Activated effector memory CD4-positive, alpha-beta T cell treated with anti-CD3 and anti-CD28 coated beads, Interleukin-2, amount 50 U/mL, for 16 hours (primary cell): ENCODE measurements around the gene CHRNA7.
"Not testable (repeated sequence)": the region's sequence is repeated elsewhere in the genome, so short reads cannot be mapped to it uniquely, and the experiment has no call there.

Experiments
- DNase-seq: peaks from one replicate; pipeline ENCODE4 v3.0.0-alpha.2; 2020

CHRNA7 gene

DNA sequence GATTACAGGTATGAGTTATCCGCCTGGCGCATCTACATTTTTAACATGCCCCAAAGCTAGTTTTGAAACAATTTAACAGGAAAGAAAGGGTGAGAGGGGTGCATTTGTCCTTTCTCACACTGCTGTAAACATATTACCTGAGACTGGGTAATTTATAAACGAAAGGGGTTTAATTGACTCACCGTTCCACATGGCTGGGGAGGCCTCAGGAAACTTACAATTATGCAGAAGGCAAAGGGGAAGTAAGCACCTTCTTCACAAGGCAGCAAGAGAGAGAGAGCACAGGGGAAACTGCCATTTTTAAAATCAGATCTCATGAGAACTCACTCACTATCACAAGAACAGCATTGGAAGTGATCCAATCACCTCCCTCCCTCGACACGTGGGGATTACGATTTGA is 165.9 kb downstream of the CHRNA7 start:
- DNase-seq = not testable (repeated sequence)

DNA sequence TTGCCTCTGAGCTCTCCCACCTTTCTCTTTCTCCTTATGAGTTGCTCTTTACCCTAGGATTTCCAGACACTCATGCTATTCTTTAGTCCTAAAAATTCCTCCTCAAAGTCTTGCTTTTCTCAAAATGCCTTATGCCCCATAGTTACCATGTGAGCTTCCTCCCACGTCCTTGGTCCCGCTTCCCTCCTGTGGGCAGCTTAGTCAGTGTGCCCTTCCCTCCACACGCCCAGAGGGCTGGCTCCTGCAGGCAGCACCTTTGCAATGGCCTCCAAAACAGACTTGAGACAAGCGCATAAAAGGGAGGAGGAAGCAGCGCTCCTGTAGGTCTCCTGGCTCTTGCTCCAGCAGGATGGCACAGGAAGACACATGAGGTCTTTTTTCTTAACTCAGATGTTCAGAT is 168.6 kb downstream of the CHRNA7 start:
- not testable (repeated sequence) for DNase-seq

DNA sequence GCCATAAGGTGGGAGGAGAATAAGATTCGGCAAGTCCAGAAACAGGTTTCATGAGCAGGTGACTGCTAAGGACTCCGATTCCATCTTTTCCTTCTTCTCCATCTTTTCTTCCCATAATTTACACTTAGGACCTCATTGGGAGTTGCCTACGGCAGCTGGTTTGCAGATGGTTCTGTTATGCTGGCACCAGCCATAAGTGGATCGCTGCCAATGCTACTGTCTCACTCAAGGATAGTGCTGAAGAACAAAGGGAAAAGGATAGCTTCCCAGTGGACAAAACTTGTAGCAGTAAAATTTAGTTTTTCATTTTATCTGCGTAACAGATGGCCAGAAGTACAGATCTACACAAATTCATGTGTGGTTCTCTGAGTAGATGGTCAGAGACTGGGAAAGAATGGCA is 178.8 kb downstream of the CHRNA7 start:
- not testable (repeated sequence) for DNase-seq

DNA sequence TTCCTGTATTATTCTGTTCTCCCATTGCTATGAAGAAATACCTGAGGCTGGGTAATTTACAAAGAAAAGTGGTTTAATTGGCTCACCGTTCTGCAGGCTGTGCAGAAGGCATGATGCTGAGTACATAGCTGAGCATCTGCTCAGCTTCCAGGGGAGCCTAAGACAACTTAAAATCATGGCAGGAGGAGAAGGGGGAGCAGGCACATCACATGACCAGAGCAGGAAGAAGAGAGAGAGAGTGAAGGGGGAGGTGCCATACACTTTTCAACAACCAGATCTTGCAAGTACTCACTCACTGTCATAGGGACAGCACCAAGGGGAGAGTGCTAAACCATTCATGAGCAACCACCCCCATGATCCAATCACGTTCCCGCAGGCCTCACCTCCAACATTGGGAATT is 188.4 kb downstream of the CHRNA7 start:
- DNase-seq = no peak
